NCI-H1417 (cell line): ENCODE measurements around the gene DIS3L2.
A peak's percentile ranks its signal among the peaks of the same experiment; 100 is the strongest.
"Not testable (repeated sequence)": the region's sequence is repeated elsewhere in the genome, so short reads cannot be mapped to it uniquely, and the experiment has no call there.

Source experiments
- DNase-seq, 3 experiments: peaks; one replicate each; lab custom pipeline; 2025; lab: John Stamatoyannopoulos, UW

DIS3L2 gene

DNA sequence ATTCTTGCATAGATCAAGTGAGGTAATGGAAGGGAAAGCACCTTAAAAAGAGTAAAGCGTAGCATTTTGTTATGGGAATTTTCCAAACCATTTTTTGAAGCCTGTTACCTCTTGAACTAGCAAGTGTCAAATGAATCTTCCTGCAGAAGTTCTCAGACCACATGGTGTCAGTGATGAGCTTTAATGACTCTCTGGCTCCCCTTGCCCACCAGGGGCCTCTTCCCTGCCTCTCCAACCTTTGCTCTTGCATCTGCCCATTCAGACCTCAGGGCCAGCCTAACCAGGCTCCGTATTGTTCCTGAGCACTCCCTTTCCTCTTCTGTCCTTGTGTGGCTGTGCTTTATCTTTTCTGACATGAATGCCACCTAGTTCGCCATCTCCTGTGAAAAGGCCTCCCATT is 155.9 kb downstream of the DIS3L2 start:
- DNase-seq = no peak

DNA sequence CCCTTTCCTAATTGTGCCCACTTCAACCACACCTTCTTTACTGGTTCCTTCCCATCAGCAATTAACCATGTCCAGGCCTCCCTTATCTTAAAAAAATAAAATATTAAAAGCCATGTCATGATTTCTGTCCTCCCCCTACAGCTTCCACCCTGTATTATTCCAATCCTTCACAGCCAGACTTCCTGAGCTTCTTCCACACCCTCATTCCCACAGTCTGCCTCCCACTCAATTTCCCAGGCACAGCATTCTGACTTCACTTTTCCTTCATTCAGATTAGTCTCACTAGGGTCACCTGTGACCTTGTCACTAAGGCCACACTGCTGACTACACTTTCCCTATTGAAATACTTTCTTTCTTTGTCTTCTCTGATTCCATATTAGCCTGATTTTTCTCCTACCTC is 159.4 kb downstream of the DIS3L2 start:
- DNase-seq = no peak

DNA sequence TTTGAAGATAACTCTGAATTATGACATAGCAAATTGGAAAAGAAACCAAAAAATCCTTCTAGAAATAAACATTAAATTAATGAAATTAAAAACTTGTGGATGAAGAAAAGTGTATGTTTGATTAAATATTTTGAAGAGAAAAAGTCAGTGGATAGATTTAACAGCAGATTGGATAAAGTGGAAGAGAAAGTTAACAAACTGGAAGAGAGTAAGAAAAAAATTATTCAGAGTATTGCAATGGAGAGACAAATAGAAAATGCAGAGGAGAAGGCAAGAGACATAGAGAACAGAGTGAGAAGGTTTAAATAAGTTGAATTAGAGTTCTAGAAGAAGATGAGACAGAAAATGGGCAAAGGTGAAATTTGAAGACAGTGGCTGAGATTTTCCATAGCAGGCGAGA is 162.8 kb downstream of the DIS3L2 start:
- DNase-seq = no peak

DNA sequence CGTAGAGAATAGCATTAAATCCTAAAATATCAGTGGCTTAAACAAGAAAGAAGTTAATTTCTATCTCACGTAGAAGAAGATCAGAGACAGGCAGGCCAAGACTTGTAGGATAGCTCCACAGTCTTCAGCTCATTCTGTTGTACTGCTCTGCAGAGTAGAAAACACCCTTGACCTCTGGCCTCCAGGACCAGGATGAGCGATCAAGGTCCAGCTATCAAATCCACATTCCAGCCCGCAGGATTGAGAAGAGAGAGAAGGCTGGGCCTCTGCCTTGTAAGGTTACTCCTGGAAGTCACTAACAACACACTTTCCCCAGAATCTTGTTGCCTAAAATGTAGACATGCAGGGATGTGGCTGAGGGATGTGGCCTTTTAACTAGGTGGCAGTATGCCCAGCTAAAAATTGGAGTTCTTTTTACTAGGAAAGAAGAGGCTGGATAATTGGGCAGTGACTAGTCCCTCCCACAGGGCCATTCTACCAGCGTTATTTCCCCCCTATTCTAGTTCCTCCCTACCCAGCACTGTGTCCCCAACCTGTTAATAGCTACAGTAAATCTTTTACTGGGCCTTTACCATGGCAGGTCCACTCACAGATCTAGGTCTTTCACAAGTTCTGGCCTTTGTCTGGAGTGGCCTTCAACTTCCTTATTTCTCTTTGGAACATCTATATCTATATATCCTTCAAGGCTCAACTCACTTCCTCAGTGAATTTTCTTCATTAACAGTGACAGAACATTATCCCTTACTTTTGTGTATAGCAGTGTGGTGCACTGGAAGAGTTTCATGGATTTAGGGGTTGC is 165.0 kb downstream of the DIS3L2 start:
- no peak for DNase-seq

DNA sequence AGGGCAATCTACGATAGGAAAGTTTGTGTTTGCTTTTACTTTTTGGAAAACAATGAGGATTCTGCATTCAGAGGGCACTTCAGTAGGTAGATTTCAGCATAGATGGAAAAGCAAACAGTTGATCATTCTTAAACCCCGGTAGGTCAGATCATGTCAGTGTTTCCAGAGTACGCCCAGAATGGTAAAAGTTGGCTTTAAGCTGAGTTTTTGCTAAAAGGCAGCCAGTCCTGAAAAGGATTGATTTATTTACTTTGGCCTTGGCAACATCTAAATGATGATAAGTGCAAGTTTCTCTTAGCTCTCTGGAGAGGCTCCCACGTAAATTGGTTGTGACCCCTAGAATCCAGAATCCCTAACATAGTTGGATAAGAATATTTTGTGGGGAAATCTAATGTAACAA is 168.0 kb downstream of the DIS3L2 start:
- no peak for DNase-seq

DNA sequence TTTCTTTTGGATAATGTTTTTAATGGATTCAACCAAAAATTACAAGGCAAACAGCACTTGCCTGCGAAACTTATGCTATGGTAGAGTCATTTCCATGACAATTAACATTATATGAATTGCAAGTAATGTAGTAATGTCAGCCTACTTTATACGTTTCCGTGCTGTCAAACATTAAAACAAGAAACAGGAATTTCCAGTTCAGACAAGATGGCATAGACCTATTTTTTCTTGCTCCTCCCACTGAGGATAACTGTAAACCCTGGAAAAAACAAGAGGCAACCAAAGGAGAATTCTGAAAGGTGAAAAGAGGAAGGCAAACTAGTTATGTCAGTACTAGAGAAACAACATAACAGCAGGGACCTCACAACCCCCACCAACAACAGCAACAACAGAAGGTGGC is 170.7 kb downstream of the DIS3L2 start:
- DNase-seq = peak in 1 of 3 experiments; percentile 22

DNA sequence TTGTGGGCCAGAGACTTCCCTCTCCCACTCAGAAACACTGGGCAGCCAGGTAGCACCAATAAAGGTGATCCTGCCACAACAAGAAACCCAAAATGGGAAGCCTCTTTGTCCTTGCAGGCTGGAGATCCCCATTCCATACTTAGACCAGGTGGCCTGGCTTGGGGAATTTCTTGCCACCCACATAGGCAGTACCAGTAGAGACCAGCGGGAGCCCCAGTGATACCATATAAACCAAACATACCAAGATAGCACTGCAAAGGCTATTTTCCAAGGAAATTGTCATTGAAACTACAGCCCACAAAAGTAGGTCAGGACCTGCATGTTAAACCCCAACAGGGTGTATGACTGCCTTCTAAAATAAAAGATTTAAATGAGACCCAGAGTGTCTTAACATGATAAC is 171.6 kb downstream of the DIS3L2 start:
- no peak for DNase-seq

DNA sequence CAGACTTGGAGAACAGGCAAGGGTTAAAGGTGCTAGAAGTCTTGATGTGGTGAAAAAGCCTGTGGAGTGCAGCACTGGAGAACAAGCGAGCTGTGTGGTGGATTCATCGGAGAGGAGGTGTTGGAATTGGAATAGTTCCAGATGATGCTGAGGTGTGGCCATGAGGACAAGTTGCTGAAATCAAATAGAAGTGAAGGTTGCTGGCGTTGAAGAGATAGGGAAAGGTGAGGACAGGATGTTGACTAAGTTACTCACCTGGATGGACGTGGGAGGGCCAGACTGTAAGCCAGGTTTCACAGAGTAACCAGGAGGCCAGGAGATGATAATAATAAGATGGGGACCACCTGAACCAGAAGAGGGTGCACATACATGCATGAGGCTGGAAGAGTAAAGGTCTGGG is 173.4 kb downstream of the DIS3L2 start:
- DNase-seq = no peak

DNA sequence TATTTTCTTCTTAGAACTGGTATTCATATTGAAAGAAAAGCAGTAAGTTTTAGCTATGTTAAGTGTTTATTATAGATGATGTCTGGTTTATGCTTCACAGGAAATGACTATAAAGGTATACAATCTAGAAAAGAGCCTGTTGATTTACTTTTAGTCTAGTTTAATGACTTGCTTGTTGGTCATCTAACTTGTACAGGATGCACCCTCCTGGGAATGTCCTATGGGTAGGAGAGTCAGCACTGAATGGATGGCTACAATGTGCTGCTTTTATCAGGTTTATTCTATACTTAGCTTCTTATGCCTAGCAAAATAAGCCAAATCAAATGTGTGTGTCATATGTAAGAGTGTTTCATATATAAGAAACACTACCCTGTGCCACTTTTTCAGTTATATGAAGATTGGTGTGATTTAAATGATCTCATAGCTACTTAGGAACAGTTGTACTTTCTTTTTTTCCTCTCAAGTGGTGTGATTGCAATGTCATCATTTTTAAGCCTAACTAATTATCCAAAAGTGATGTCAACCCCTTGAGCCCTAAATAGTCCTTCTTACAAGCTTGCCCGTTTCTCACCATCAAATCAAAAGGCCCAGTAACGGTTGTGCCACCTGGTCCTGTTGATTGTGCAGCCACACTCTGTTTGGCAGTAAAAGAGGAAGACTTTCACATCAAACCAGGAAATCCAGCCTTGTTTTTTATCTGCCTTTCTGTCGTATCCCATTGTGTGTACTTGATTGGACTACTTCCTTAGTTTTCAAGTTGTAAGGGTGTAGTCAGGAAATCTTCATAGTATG is 176.0 kb downstream of the DIS3L2 start:
- DNase-seq = no peak

DNA sequence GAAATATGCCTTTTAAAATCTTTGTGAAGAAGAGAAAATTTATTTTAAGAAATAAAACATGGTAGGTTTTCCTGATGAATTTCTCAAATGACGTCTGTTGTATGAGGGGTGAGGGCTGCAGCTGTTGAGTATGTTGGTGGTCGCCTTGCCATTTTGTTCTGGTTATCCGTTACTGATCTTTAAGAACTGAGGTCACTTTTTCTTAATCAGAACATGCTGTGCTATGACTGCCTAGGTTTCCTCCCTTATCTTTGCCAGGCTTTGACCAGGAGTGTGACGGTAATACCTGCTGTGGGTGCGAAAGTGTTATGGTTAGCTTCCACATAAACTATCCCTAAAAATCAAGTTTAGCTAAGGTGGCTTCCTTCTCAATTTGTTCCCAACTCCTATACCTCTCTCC is 176.9 kb downstream of the DIS3L2 start:
- DNase-seq = no peak

DNA sequence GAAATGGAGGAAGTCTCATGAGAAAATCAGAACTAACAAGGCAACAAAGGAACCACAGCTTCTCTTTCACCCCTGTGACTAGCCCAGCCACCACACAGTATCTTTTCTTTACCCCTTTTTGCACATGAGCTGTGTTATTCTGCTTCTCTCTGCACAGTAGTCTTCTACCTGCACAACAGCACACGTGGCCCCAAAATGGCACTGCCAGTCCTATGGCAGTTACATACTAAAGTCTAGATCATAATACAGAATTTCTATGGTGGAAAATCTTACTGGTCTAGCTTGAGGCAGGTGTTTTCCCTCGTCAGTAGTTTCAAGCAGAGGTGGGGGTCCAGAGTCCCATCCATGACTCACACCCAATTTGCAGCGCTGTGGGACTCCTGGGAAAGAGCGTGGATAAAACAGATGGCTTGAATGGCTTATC is 177.7 kb downstream of the DIS3L2 start:
- no peak for DNase-seq

DNA sequence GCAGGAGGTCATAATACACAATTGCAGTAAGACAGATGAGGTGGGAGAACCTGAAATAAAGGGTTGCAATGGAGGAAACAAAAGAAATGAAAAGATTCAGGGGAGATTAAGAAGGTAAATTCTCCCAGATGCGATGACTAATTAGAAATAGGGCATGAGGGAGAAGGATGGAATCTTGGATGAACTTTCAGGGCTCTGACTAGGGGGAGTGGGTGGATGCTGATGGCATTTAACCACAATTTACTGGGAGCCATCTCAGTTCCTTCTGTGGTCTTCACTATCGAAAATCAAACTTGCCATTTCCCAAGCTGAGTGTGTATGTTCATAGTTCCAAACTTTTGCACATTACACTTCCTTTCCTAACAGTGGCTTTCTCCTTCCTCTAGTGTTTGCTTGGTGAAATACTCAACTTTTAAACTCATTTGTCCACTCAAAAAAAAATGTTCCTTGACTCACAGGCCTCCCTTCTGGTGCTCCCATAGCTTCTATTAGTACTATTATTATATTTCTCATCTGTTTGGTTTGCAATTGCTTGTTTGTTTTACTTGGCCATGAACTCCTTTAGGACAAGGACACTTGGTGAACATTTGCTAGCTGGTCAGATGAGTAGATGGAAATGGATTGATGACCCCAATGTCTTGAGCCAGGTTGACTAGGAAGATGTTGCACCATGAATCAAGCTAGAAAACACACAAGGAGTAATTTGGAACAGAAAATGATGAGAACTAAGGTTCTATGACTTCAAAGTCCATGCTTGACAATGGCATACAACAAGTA is 178.5 kb downstream of the DIS3L2 start:
- DNase-seq = no peak

DNA sequence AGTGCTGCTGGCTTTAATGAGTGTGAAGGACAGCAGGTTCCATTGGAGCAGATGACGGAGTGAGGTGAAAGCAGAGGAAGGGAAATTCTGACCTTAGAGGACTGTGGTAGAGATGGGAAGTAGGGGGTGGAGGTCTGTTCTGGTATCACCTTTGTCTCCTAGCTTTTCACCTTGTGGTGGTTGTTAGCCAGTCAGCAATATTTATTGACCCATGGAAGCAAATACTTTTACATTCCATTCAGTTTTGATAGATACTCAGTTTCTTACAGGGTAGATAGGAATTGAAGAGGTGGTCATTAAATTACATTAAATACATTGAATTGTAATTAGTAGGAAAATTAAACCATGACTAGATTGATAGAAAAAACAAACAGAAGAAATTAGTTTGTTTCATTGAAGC is 180.1 kb downstream of the DIS3L2 start:
- no peak for DNase-seq

DNA sequence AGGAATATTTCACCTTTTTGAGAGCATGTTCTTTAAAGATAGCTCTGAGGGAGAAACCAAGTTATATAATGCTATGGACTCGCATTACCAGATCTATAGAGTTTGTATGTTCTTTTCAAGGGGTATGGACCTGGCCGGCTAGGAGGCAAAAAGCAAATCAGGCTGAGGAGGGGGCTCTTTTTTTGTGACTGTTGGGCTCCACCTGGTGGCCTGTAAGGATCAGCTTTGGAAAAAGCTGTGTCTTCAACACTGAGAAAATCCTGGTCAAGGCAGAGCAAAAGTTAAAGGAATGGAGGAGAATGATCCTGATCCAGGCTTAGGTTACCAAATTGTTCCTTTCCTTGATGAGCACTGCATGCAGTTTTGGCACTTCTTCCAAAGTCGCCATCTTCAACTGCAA is 180.5 kb downstream of the DIS3L2 start:
- peak; percentile 5 to 53 (median 10) for DNase-seq

DNA sequence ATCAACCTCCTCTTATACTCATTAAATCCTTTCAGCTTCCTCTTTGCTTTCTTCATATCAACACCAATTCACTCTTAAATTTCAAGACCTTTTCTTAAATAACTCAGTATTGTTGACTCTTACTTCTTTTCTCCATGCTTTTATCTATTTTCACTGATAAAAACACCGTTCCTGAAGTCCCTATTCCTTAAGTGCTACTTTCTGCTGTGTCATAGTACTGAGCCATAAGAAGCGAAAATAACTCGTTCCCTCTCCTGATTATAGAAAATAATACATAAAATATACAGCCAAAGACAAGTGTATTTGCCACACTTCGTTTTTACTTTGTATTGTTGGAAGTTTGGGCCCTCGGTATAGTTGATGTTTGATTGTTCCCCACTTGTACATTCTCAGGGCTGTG is 181.0 kb downstream of the DIS3L2 start:
- no peak for DNase-seq

DNA sequence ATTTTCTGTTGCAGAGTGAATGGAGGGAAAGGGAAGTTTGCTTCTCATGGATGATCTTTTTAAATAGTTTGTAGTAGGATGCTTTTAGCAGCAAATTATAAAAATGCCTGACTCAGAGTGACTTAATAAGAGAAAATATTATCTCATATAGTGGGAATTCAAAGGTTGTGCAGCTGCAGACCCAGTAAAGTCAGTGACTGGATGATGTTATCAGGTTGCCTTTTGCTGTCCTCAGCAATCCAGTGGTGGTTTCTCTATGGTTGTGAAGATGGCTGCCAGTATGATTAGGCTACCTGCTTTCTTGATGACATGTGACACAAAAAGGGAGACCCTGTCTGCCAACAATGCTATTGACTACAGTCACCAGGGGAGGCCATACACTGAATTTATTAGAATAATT is 184.8 kb downstream of the DIS3L2 start:
- DNase-seq = no peak

DNA sequence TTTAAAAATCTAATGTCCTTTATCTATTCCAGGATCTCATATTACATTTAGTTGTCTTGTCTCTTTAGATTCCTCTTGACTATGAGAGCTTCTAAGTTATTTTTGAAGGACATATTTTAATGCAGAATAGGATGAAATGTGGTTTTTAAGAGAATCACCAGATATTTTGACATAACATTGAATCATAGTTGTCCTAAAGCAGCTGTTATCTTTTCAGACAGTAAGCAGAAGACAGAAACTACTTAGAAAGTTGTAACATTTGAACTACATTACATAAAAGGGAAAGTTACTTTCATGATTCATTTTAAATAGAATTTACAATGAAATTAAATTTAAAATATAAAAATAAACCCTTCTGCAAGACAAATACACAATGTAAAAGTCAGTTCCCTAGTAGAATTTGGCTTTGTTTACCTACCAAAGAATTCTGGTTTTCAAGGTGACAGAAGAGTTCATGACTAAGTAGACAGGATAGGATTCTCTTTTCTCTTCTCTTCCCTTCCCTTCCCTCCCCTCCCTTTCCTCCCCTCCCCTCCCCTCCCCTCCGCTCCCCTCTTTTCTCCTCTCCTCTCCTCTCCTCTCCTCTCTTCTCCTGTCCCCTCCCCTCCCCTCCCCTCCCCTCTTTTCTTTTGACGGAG is 186.0 kb downstream of the DIS3L2 start:
- no peak for DNase-seq

DNA sequence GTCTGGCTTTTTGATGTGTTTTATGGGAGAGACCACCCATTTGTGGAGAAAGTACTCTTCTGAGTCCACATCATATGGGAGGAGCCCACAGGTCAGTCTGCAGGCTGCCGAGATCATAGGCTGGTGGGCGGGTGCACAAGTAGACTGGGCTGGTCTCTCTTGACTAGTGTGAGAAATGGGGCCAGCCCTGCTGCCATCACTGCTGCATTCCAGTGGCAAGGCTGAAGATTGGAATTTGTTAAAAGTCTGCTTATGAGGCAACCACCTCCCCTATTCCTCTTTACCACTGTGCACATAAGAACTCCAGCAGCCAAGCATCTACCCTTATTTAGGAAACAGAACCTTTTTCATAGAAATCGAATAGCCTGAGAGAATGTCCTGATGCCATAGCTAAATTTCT is 200.7 kb downstream of the DIS3L2 start:
- no peak for DNase-seq

DNA sequence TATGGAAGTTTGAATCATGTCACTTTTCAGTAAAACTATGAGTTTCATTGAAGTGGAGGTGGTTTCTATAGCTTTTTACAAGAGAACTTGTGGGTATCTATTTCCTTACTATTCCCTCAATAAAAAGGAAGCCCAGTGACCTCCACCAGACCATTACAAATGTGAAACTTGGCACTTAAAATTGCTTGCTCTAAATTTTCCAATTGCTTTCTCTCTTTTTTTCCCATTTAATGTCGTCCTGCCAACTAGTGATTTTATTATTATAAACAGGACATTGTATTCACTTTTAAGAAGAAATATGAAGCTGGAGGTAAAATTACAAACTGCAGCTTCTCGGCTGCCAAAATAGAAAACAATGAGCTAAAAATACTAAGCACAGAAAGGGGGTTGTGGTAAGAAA is 208.9 kb downstream of the DIS3L2 start:
- DNase-seq = no peak

DNA sequence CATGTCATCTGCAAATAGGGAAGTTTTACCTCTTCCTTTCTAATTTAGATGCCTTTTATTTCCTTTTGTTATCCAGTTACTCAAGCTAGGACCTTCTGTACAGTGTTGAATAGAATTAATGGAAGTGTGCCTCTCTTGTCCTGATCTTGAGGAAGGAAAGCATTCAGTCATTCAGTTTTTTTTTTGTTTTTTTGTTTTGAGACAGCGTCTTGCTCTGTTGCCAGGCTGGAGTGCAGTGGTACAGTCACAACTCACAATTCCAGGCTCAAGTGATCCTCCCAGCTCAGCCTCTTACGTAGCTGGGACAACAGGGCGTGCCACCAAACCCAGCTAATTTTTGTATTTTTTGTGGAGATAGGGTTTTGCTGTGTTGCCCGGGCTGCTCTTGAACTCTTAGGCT is 213.1 kb downstream of the DIS3L2 start:
- no peak for DNase-seq

DNA sequence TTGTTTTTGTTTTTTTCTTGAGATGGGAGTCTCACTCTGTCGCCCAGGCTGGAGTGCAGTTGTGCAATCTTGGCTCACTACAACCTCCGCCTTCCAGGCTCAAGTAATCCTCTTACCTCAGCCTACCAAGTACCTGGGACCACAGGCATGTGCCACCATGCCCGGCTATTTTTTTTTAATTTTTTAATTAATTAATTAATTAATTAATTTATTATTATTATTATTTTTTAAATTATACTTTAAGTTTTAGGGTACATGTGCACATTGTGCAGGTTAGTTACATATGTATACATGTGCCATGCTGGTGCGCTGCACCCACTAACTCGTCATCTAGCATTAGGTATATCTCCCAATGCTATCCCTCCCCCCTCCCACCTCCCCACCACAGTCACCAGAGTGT is 215.1 kb downstream of the DIS3L2 start:
- not testable (repeated sequence) for DNase-seq

DNA sequence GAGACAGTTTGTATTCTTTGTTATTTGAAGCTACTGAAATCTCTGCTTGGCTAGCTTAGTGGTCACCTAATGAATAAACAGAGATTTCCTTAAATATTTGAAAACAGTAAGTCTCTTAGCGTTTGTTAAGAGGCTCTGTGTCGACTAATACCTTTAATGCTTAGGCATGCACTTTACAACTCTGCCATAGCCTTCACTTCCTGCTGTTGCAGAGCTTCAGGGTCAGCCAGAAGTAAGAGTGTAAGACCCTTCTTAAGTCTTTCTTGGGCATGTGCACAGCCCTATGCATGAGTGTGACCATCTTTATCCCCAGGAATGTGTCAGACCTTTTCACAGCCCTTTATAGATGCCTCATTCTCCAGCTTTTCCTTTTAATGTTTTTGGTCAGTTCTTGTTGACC is 221.8 kb downstream of the DIS3L2 start:
- DNase-seq = no peak
